Common myeloid progenitor, CD34-positive (primary cell): ENCODE data around the gene PDX1.

Experiments used
- CTCF ChIA-PET: fragments of 350-600 bp; sonication (Branson Sonifier 250); formaldehyde crosslinking; loops from one replicate; lab custom pipeline; 2021; ENCODE audit warnings: antibody characterized with exemption; lab: Charles Lee
- POLR2A ChIA-PET: fragments of 350-600 bp; sonication (Branson Sonifier 250); formaldehyde crosslinking; loops from one replicate; lab custom pipeline; 2021; ENCODE audit warnings: antibody characterized with exemption; lab: Charles Lee
- DNase-seq, 3 donors: peaks; one replicate each; pipeline versions ENCODE4 v3.0.0 to v3.0.0-alpha.2; 2013
- H3K27ac ChIP-seq, 2 experiments: 1 replicate in 1 of 2; 2 replicates in 1 of 2; pipeline ENCODE4 v1.7.0; 2013; ENCODE audit warnings: inconsistent platforms in 2 of 2, low read length in 2 of 2, mild to moderate bottlenecking in 2 of 2, low read depth in 1 of 2, moderate library complexity in 1 of 2; ENCODE audit not compliant: severe bottlenecking in 2 of 2, insufficient read depth in 1 of 2, poor library complexity in 1 of 2
- H3K27me3 ChIP-seq, 5 experiments: replicated peaks in 2 of 5; 1 replicate in 3 of 5; 2 replicates in 2 of 5; pipeline versions ENCODE4 v1.6.1 to v1.7.0; 2013; ENCODE audit warnings: low read length in 4 of 5, mild to moderate bottlenecking in 2 of 5, moderate library complexity in 2 of 5, inconsistent platforms in 1 of 5; ENCODE audit not compliant: insufficient read depth in 5 of 5, control insufficient read depth in 4 of 5
- H3K36me3 ChIP-seq, 4 experiments: 1 replicate in 2 of 4; 2 replicates in 2 of 4; pipeline versions ENCODE4 v1.6.1 to v1.7.0; 2013; ENCODE audit warnings: low read length in 3 of 4, control low read depth in 1 of 4, mild to moderate bottlenecking in 1 of 4; ENCODE audit not compliant: control insufficient read depth in 4 of 4, insufficient read depth in 4 of 4
- H3K4me1 ChIP-seq, 4 experiments: 1 replicate in 3 of 4; 2 replicates in 1 of 4; pipeline versions ENCODE4 v1.6.1 to v1.7.1; 2013; ENCODE audit warnings: low read length in 3 of 4, mild to moderate bottlenecking in 3 of 4, control low read depth in 1 of 4, inconsistent platforms in 1 of 4, moderate library complexity in 1 of 4; ENCODE audit not compliant: control insufficient read depth in 4 of 4, insufficient read depth in 4 of 4; ENCODE audit errors: control extremely low read depth in 1 of 4
- H3K4me3 ChIP-seq, 7 experiments: 1 replicate in 4 of 7; 2 replicates in 3 of 7; pipeline versions ENCODE4 v1.5.1 to v1.7.0; 2013; ENCODE audit warnings: mild to moderate bottlenecking in 7 of 7, low read length in 6 of 7, moderate library complexity in 6 of 7, inconsistent platforms in 2 of 7, low read depth in 2 of 7, control low read depth in 1 of 7; ENCODE audit not compliant: insufficient read depth in 4 of 7, control insufficient read depth in 1 of 7; ENCODE audit errors: extremely low read depth in 1 of 7
- H3K9me3 ChIP-seq, 5 experiments: 1 replicate in 4 of 5; 2 replicates in 1 of 5; pipeline versions ENCODE4 v1.6.1 to v1.7.1; 2013; ENCODE audit warnings: low read length in 4 of 5, mild to moderate bottlenecking in 2 of 5, inconsistent platforms in 1 of 5, low read depth in 1 of 5, moderate library complexity in 1 of 5; ENCODE audit not compliant: control insufficient read depth in 4 of 5, insufficient read depth in 2 of 5; ENCODE audit errors: control extremely low read depth in 1 of 5
- WGBS: methylation state at CpG from one replicate; pipeline ENCODE4 v1.1.5; 2013; ENCODE audit not compliant: insufficient coverage; 5-methylcytosine and 5-hydroxymethylcytosine counted together

PDX1 gene

GRCh38 chr13:27927444-27928352, 7.9 kb downstream of the PDX1 start:
- peaks cover 36 to 98% (median 69%) of the 10 kb centered on the region in 5 experiments for H3K27me3 ChIP-seq

DNA sequence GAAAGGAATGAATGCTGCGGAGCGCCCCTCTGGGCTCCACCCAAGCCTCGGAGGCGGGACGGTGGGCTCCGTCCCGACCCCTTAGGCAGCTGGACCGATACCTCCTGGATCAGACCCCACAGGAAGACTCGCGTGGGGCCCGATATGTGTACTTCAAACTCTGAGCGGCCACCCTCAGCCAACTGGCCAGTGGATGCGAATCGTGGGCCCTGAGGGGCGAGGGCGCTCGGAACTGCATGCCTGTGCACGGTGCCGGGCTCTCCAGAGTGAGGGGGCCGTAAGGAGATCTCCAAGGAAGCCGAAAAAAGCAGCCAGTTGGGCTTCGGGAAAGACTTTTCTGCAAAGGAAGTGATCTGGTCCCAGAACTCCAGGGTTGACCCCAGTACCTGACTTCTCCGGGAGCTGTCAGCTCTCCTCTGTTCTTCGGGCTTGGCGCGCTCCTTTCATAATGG, 8.6 kb downstream of the PDX1 start:
- CTCF ChIA-PET, result interaction anchor here (0.8 to 4.1 kb wide), 4 partner anchors 25 to 55 kb away, joined by 3 to 16 read pairs (median 4); no protein-coding TSS in a partner anchor
- Histone ChIP-seq H3K27me3 (peaks cover 34 to 97% (median 62%) of the 10 kb centered on the region in 5 experiments), H3K9me3 (peaks cover 0 to 3% (median 3%) of the 10 kb centered on the region in 5 experiments), H3K4me1 (peaks cover 0 to 23% (median 11%) of the 10 kb centered on the region in 4 experiments), H3K27ac (no peak overlapping the region), H3K36me3 (no peaks in the 10 kb centered on the region), H3K4me3 (no peak overlapping the region)
- POLR2A ChIA-PET, result no interaction called here
- no peak for DNase-seq
- WGBS, result 6% methylated on average over 23 of the region's 26 CpGs

More at GRCh38 chr13:27927444-27928352, 7.9 kb downstream of the PDX1 start:
- ChIA-PET CTCF (interaction anchor here (0.7 to 4.1 kb wide), 4 partner anchors 12 to 1791 kb away, joined by 3 to 16 read pairs (median 4); no protein-coding TSS in a partner anchor), POLR2A (no interaction called here)
- whole genome bisulfite sequencing, result 5% methylated on average over 35 of the region's 53 CpGs
- peak in 1 of 3 donors; percentile 6 for DNase-seq
- peaks cover 0 to 3% (median 3%) of the 10 kb centered on the region in 5 experiments for H3K9me3 ChIP-seq
- H3K4me3 ChIP-seq, result no peak overlapping the region
- H3K4me1 ChIP-seq, result peaks cover 0 to 23% (median 11%) of the 10 kb centered on the region in 4 experiments
- H3K36me3 ChIP-seq, result no peaks in the 10 kb centered on the region
- H3K27ac ChIP-seq, result no peak overlapping the region

DNA sequence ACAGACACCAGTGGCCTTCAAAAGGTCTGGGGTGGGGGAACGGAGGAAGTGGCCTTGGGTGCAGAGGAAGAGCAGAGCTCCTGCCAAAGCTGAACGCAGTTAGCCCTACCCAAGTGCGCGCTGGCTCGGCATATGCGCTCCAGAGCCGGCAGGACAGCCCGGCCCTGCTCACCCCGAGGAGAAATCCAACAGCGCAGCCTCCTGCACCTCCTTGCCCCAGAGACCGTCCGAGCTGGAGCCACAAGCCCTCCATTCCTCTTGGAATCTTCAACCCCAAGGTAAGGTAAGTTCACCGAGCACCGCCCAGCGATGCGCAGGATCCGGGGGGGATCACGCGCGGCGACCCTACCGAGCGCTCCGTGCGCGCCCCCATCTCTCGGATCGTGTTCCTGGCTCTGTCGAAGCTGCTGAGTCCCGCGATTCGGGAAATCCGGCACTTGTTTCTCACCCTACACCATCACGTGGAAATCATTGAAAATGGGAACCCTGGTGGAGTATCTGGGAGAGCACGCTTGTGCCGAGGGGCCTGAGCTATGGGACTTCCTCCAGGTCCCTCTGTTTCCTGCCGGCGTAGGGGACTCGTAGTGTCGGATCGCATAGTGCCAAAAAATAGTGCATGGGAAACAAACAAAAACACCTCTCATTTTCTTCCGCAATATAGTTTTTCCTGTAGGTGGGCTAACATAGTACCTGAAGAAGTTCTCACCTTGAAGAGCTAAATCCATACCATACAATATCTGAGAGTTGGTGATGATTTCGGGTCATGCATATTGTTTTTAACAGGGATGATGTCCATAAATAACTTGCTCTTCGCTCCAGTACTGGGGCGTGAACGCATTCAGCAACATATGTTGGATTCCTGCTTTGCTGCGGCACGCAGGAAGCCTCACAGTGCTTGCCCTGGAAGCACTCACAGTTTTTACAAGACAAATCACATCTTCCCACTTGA, 9.3 kb downstream of the PDX1 start:
- H3K9me3 ChIP-seq, result peaks cover 0 to 3% (median 3%) of the 10 kb centered on the region in 5 experiments
- CTCF ChIA-PET, result interaction anchor here (0.7 to 4.1 kb wide), 5 partner anchors 9 to 54 kb away, joined by 3 to 16 read pairs (median 3); partner anchors contain the start of gene PDX1
- DNase-seq, result peak in 1 of 3 donors; percentile 17
- H3K27ac ChIP-seq, result no peak overlapping the region
- WGBS, result 3% methylated on average over 41 of the region's 48 CpGs
- H3K4me1 ChIP-seq, result peaks cover 0 to 22% (median 9%) of the 10 kb centered on the region in 4 experiments
- peaks cover 28 to 96% (median 58%) of the 10 kb centered on the region in 5 experiments for H3K27me3 ChIP-seq
- no peaks in the 10 kb centered on the region for H3K36me3 ChIP-seq
- no peak overlapping the region for H3K4me3 ChIP-seq
- POLR2A ChIA-PET, result no interaction called here

DNA sequence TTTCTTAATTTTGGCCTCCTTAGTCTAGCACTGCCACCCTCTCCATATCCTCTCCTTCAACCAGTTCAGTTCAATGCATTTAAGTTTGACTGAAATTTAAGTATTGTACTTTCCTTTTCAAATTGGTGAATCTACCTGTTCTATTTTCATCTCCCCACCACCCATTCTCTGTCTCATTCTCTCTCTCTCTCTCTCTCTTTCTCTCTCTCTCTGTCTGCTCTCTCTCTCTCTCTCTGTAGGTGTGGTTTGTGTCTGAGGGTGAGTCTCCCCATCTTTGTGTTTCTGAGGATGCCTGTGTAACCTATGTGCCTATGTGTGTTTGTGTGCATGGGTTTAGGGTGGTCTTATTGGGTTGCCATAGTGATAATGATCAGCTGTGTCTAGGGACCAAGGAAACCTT, 10.1 kb downstream of the PDX1 start:
- Histone ChIP-seq H3K27me3 (peaks cover 28 to 88% (median 53%) of the 10 kb centered on the region in 5 experiments), H3K4me1 (peaks cover 0 to 14% (median 6%) of the 10 kb centered on the region in 4 experiments), H3K4me3 (no peak overlapping the region), H3K9me3 (peaks cover 0 to 3% (median 3%) of the 10 kb centered on the region in 5 experiments), H3K27ac (no peak overlapping the region), H3K36me3 (no peaks in the 10 kb centered on the region)
- ChIA-PET CTCF (interaction anchor here (1.4 to 1.7 kb wide), 2 partner anchors 24 to 29 kb away, joined by 3 to 5 read pairs; no protein-coding TSS in a partner anchor), POLR2A (no interaction called here)
- no peak for DNase-seq

- ChIA-PET CTCF (interaction anchor here (0.6 to 2.2 kb wide), 5 partner anchors 9 to 64 kb away, joined by 3 to 8 read pairs (median 6); no protein-coding TSS in a partner anchor), POLR2A (no interaction called here)
- Histone ChIP-seq H3K36me3 (no peaks in the 10 kb centered on the region), H3K27me3 (peaks cover 23 to 62% (median 31%) of the 10 kb centered on the region in 5 experiments), H3K4me3 (no peak overlapping the region), H3K4me1 (peaks cover 0 to 6% (median 3%) of the 10 kb centered on the region in 4 experiments), H3K9me3 (peaks cover 0 to 3% (median 0%) of the 10 kb centered on the region in 5 experiments), H3K27ac (no peak overlapping the region)
- no peak for DNase-seq
- WGBS, result 71% methylated on average over 1 of the region's 1 CpG
Measured at GRCh38 chr13:27933118-27933517, 13.3 kb downstream of the PDX1 start.

DNA sequence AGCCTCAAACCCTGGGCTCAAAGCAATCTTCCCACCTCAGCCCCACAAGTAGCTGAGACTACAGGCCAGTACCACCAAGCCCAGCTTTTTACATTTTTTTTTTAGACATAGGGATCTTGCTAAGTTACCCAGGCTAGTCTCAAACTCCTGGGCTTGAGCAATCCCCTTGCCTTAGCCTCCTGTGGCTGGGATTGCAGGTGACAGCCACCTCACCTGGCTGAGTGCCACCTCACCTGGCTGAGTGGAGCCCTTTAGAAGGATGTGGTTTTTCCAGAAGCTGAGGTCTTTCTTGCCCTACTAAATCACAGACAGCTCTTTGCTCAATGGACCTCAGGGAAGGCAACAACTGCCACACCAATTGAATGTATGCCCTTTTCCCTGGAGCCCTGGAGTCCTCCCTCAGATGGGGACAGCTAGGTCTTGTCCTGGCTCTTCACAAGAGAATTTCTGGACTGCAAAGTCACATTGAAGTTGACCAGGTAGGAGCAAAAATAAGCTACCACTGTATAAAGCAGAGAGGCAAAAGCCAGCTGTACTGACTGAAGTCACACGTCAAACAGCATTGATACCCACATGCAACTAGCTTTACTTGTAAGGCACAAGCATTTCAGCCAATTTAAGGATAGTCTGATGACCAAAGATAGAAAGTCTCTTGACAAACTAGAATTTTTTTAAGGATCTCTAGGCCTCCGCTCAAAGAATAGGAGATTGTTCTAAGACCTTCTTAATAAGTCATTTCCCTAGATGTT, 14.0 kb downstream of the PDX1 start:
- ChIA-PET CTCF (interaction anchor here (0.6 to 2.2 kb wide), 6 partner anchors 8 to 65 kb away, joined by 3 to 8 read pairs (median 4); no protein-coding TSS in a partner anchor), POLR2A (interaction anchor here (0.9 kb wide), 1 partner anchor 8 kb away, joined by 3 read pairs; no protein-coding TSS in a partner anchor)
- WGBS, result 88% methylated on average over 1 of the region's 2 CpGs
- Histone ChIP-seq H3K27me3 (peaks cover 23 to 55% (median 25%) of the 10 kb centered on the region in 5 experiments), H3K36me3 (no peaks in the 10 kb centered on the region), H3K27ac (no peak overlapping the region), H3K4me3 (no peak overlapping the region), H3K4me1 (peaks cover 0 to 4% (median 1%) of the 10 kb centered on the region in 4 experiments), H3K9me3 (peaks cover 0 to 3% (median 0%) of the 10 kb centered on the region in 5 experiments)
- DNase-seq, result no peak
